ENCODE measurements around the gene CRHBP.

DNA sequence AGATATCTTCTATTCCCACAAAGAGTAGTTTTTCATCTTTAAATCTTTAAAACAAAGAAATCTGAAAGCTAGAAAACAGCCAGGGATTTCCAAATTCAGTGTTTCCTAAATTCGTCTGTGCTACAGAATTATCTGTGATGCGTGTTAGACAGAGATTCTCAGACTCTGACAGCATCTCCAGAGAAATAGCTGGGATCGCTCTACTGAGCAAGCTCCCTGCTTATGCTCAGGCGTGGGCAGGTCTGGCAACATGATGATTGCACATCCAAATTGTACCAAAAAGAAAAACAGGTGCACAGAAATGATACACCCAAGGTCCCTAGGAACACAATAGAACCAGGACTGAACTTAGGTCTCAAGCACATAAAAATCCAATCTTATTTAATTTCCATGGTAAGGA is 22.8 kb upstream of the CRHBP start:
- TF ChIP-seq, protein P1, sequence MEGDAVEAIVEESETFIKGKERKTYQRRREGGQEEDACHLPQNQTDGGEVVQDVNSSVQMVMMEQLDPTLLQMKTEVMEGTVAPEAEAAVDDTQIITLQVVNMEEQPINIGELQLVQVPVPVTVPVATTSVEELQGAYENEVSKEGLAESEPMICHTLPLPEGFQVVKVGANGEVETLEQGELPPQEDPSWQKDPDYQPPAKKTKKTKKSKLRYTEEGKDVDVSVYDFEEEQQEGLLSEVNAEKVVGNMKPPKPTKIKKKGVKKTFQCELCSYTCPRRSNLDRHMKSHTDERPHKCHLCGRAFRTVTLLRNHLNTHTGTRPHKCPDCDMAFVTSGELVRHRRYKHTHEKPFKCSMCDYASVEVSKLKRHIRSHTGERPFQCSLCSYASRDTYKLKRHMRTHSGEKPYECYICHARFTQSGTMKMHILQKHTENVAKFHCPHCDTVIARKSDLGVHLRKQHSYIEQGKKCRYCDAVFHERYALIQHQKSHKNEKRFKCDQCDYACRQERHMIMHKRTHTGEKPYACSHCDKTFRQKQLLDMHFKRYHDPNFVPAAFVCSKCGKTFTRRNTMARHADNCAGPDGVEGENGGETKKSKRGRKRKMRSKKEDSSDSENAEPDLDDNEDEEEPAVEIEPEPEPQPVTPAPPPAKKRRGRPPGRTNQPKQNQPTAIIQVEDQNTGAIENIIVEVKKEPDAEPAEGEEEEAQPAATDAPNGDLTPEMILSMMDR (IDR thresholded peaks at IDR 0.05; ENCODE audit: poor library complexity): no peak
- TF ChIP-seq EZH2phosphoT487 (IDR thresholded peaks at IDR 0.05; ENCODE audit: low read depth, severe bottlenecking, unreplicated experiment): no peak
- no peak for TF ChIP-seq EZH2 (IDR thresholded peaks at IDR 0.05; ENCODE audit: borderline replicate concordance)

Data from hepatocyte (in vitro differentiated cells).